Measurements from ENCODE around the gene GPR61.
A peak's percentile ranks its signal among the peaks of the same experiment; 100 is the strongest.

Gene GPR61

DNA sequence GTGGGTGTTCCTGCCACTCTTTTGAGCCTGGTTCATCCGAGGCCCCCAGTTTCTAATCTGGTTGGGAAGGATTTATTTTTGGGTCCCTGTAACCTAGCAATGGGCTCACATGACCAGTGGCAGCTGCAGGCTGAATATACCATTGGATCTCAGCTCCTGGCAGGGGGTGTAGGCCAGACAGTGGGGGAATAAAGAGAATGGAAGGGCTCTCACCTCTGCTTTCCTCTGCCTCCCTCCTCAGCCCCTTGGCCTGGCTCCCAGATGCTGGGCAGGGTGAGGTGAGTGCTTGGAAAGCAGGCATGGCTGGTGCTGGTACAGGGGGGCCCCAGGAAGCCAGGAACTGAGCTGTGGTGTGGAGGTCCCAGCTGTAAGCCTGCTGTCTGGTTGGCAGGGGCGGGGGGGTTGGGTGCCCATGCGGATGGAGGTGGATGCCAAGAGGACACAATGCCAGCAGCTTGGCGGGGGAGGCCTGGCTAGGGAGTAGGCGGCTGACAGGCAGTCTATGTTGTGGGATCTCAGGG is 3.6 kb upstream of the GPR61 start:
- no peak for DNase-seq (ENCODE audit: low read depth)

DNA sequence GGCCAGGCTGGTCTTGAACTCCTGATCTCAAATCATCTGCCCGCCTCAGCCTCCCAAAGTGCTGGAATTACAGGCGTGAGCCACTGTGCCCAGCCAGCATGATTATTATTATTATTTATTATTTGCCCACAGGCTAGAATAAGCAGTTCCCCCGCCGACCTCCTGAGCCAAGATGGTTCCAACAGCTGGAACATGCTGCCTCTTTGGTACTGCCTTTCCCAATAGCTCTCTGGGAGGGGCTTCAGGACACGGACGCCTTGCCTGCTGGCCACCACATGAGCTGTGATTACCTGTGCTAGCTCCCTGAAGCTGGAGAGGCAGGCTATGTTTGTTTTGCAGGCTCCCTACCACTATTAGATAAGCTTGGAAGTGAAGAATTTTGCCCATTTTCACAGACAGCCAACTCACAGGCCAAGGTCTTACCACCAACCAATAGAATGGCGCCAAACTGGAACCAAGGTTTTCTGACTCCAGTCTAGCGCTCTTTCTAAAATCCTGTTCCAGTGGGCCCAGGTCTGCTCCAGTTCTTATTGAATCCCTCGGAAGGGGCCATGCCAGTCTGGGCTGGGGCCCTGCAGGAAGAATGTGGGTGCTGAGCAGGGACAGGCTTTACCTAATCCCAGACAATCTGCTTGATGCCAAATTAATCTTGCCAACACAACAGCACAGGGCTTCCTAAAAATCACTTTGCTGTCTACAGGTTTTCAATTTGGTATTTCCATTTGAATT is 2.1 kb upstream of the GPR61 start:
- no peak for DNase-seq (ENCODE audit: low read depth)

DNA sequence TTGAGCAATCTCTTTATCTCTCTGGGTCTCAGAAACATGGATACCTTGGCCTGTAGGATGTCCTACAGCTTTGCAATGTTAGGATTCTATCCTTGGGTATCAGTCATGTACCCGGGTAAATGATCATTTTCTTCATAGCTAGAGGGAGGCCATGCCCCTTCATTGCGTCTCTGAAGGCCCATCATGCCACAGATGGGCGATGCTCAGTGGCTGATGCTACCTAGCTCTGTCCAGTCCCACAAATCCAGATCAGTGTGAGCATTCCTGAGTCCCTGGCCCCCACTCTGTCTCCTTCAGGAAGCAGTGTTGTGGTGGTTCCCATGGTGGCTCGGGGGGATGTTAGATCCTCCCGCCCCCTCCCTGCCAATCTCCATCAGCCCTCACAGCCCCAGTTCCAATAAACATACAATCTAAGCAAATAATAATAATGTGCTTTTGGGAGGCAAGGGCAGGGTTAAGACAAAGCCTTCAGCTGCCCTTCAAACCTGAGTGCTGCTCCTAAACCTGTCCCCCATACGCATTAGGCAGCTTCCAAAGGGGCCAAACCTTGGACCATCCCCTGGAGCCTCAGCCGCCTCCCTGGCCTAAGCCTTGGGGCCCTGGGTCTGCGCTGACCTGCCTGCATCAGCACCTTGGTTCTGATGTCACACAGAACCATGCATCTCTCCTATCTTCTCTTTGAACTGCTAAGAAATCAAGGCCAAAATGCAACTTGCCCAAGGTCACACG is 681 bp upstream of the GPR61 start:
- no peak for DNase-seq (ENCODE audit: low read depth)

GRCh38 chr1:109541102-109541501 is 1.4 kb downstream of the GPR61 start:
- no peak for DNase-seq (ENCODE audit: low read depth)

DNA sequence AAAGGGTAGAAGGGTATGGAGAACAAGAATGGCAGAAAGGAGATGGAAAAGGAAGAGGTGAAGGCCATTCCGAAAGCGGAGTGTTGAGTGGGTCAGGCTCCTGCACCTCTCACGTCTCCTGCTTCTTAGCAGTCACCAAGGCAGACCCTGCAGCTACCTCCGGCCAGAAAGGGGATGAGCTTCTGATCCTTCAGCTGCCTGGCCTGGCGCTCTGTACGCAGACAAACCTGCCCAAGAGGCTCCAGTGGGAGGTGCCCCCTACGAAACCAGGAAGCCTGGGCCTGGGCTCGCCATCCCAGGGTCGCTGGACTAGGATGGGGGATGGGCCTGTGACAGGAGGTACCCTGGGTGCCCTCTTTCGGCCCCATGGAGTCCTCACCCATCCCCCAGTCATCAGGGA is 3.0 kb downstream of the GPR61 start:
- DNase-seq (ENCODE audit: low read depth): no peak

GRCh38 chr1:109543283-109543987 is 3.8 kb downstream of the GPR61 start:
- DNase-seq (ENCODE audit: low read depth): no peak

- no peak for DNase-seq (ENCODE audit: low read depth)
Observed at GRCh38 chr1:109543988-109544735, 4.5 kb downstream of the GPR61 start.

- DNase-seq (ENCODE audit: low read depth): peak; percentile 79
Observed at GRCh38 chr1:109546311-109547109, 6.8 kb downstream of the GPR61 start.

DNA sequence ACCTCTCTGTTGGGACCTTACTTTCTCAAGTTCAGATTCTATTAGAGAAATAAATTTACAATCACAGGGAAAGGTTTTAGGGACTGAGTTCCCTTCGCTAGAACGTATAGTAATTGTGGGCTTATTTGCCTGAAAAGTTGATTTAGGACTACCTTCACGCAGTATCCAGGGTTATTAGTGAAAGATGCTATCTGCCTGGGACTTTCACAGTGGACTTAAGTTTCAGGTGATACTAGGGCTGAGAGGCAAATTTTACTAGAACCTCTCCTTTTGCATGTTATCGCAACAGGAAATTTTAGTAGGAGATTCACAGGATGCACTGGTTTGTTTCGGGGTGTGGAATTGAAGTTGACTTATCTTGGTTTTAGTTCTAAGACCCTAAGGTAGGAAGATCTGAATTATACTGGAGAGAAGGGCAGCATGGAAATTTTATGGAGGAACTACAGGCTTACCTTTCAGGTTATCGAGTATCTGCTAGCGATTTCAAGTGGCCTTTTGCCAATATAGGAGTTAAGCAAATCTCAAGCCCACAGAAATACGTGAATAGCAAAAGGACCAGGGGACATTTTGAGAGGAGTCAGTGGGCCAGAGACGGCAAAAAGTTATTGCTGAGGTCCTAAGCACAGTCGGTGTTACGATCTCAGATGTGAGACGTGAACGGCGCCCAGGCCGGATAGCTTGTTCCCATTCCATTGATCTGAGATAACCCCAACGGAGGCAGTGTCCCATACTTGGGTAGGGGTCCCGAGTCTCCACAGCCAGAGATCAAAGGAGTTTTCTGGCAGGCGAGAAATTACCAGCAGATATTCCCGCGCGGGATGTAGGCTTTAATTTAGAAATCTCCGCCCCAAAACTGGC is 8.0 kb downstream of the GPR61 start:
- no peak for DNase-seq (ENCODE audit: low read depth)

DNA sequence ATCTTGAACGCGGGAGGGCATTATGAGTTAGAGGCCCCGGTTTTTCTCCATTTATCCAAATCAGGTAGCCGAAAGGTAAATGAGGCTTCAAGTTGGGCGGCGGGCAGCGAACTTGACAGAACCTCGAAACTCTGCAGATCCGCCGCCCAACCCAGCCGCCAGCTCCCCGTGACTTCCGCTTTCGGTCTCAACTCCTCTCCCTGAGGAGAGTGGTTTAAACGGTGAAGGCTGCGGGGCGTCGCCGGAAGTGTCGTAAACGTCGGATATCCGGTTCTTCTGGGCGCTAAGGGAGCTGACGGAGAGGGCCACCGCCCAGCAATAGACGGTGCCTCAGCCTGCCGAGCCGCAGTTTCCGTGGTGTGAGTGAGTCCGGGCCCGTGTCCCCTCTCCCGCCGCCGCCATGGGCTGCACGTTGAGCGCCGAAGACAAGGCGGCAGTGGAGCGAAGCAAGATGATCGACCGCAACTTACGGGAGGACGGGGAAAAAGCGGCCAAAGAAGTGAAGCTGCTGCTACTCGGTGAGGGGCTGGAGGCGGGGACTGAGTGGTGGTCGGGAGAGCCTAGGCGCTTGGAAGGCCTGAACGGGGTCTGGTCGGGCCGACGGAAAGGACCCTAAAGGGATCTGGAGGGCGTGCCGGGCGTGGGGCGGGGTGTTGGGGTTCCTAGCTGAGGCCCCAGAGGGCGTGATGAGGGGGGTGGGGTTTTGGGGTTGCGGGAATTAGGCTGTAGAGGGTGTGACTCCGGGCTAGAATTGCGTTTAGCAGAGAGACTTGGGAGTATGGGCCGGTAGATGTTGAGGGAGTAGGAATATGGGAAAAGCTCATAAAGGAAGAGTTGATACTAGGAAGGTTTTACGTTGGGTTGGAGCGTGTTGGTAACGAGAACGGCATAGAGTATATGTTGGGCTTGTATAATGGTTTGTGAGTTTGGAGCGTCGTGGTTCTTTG is 8.9 kb downstream of the GPR61 start, which contains the start of gene GNAI3:
GNAI3 (plus strand) TSS at position 295 of the 947 bp plus-strand sequence; CDS start at position 401, 106 bp downstream.
- DNase-seq (ENCODE audit: low read depth): peak; percentile 94

DNA sequence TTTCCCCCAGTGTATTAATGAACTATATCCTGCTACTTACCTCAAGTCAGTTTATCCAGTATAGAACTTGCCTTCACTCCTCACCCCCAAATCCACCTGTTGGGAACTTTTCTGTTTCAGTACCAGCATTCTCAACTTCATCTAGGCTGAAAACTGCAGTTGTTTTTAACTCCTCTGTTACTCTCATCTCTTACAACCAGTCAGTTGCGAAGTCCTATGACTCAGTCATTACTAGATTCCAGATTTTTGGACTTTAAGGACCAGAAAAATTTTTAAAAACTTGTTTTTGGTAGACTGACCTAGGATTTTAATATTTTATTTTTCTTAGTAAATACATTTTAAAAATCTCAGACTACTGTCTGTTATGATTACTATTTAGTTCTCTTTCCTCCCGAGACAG is 16.9 kb downstream of the GPR61 start:
- DNase-seq (ENCODE audit: low read depth): no peak

DNA sequence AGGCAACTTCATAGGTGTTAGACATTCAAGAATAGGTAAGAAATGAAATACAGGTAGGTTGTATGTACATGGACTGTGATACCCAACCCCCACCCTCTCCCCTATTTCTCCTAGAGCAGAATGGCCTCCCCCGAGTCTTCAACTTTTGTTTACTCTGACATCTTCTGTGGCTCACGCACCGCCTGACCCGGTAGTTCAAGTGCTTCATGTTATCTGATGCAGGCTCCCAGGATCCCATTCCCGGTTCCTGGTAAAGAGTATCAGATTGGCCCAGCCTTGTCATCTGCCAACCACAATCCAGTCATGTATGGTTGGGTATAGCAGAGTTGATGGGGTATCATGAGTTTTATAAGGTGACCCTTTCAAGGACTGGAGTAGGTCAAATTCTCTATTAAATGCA is 17.8 kb downstream of the GPR61 start:
- DNase-seq (ENCODE audit: low read depth): no peak

- DNase-seq (ENCODE audit: low read depth): no peak
Observed at GRCh38 chr1:109559995-109560394, 20.3 kb downstream of the GPR61 start.

- no peak for DNase-seq (ENCODE audit: low read depth)
Observed at GRCh38 chr1:109564194-109564878, 24.7 kb downstream of the GPR61 start.

DNA sequence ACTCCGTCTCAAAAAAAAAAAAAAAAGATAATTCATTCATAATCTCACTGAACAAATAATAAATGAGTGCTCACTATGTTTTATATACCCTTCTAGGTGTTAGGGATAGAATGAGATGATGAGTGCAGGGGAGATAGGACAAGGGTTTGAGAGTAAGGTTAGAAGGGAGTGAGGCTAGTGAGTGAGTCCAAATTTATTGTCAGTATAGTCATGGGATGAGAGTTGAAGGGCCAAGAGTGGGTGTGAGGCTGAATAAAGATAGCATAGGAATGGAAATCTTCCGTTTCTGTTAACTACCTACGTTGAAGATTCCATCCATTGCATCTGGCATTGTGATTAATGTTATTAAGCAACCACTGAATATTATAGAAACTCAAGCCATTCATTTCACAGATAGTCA is 25.6 kb downstream of the GPR61 start:
- no peak for DNase-seq (ENCODE audit: low read depth)

- DNase-seq (ENCODE audit: low read depth): no peak
Observed at GRCh38 chr1:109566982-109567381, 27.3 kb downstream of the GPR61 start.

- DNase-seq (ENCODE audit: low read depth): no peak
Observed at GRCh38 chr1:109567877-109568672, 28.4 kb downstream of the GPR61 start.

GRCh38 chr1:109569323-109569722 is 29.7 kb downstream of the GPR61 start:
- no peak for DNase-seq (ENCODE audit: low read depth)
